HG02852 (cell line): ENCODE data around the gene TTC28.
"Not testable (repeated sequence)": the region's sequence is repeated elsewhere in the genome, so short reads cannot be mapped to it uniquely, and the experiment has no call there.

ENCODE experiments used
- ATAC-seq: cut with Tn5 transposase; IDR thresholded peaks from one replicate; pipeline ENCODE4 v1.9.1; 2021; ENCODE audit warnings: mild to moderate bottlenecking, moderate library complexity; ENCODE audit not compliant: unreplicated experiment

The TTC28 gene

GRCh38 chr22:28077166-28077565, 602.5 kb downstream of the TTC28 start:
- ATAC-seq: no peak

- no peak for ATAC-seq
Measured at GRCh38 chr22:28075358-28075981, 604.2 kb downstream of the TTC28 start.

- ATAC-seq: no peak
Measured at GRCh38 chr22:28074526-28074925, 605.1 kb downstream of the TTC28 start.

GRCh38 chr22:28072066-28072465, 607.6 kb downstream of the TTC28 start:
- ATAC-seq: no peak

- no peak for ATAC-seq
Measured at GRCh38 chr22:28068826-28069225, 610.8 kb downstream of the TTC28 start.

- ATAC-seq: no peak
Measured at GRCh38 chr22:28064920-28065319, 614.7 kb downstream of the TTC28 start.

GRCh38 chr22:28063656-28064055, 616.0 kb downstream of the TTC28 start:
- no peak for ATAC-seq

- ATAC-seq: not testable (repeated sequence)
Measured at GRCh38 chr22:28060594-28060993, 619.0 kb downstream of the TTC28 start.

- no peak for ATAC-seq
Measured at GRCh38 chr22:28058036-28058435, 621.6 kb downstream of the TTC28 start.

GRCh38 chr22:28054819-28055208, 624.8 kb downstream of the TTC28 start:
- no peak for ATAC-seq

- no peak for ATAC-seq
Measured at GRCh38 chr22:28053896-28054818, 625.5 kb downstream of the TTC28 start.

GRCh38 chr22:28052825-28053269, 626.8 kb downstream of the TTC28 start:
- ATAC-seq: no peak

GRCh38 chr22:28051787-28052356, 627.8 kb downstream of the TTC28 start:
- no peak for ATAC-seq

- no peak for ATAC-seq
Measured at GRCh38 chr22:28051091-28051786, 628.4 kb downstream of the TTC28 start.

- no peak for ATAC-seq
Measured at GRCh38 chr22:28048529-28048928, 631.1 kb downstream of the TTC28 start.

- ATAC-seq: no peak
Measured at GRCh38 chr22:28047740-28048139, 631.9 kb downstream of the TTC28 start.

- ATAC-seq: no peak
Measured at GRCh38 chr22:28046100-28046499, 633.5 kb downstream of the TTC28 start.

GRCh38 chr22:28044546-28045173, 635.0 kb downstream of the TTC28 start:
- no peak for ATAC-seq

GRCh38 chr22:28043266-28043665, 636.4 kb downstream of the TTC28 start:
- ATAC-seq: no peak

- no peak for ATAC-seq
Measured at GRCh38 chr22:28034760-28035401, 644.8 kb downstream of the TTC28 start.
